ENCODE results near the gene GPC5.

GPC5 gene

GRCh38 chr13:92177966-92178365 is 779.5 kb downstream of the GPC5 start:
- TF ChIP-seq CTCF (IDR thresholded peaks at IDR 0.05; ENCODE audit: extremely low read depth, missing control alignments) = no peak
- DNase-seq (ENCODE audit: low spot score) = no peak

- DNase-seq (ENCODE audit: low spot score) = no peak
- no peak for TF ChIP-seq CTCF (IDR thresholded peaks at IDR 0.05; ENCODE audit: extremely low read depth, missing control alignments)
Measured at GRCh38 chr13:92179223-92179622, 780.8 kb downstream of the GPC5 start.

- DNase-seq (ENCODE audit: low spot score) = peak; percentile 38
- peak; percentile 77 for TF ChIP-seq CTCF (IDR thresholded peaks at IDR 0.05; ENCODE audit: extremely low read depth, missing control alignments)
Measured at GRCh38 chr13:92187378-92187989, 789.1 kb downstream of the GPC5 start.

GRCh38 chr13:92188574-92188973 is 790.2 kb downstream of the GPC5 start:
- no peak for DNase-seq (ENCODE audit: low spot score)
- TF ChIP-seq CTCF (IDR thresholded peaks at IDR 0.05; ENCODE audit: extremely low read depth, missing control alignments) = no peak

GRCh38 chr13:92196591-92197256 is 798.3 kb downstream of the GPC5 start:
- no peak for TF ChIP-seq CTCF (IDR thresholded peaks at IDR 0.05; ENCODE audit: extremely low read depth, missing control alignments)
- DNase-seq (ENCODE audit: low spot score) = no peak

- no peak for TF ChIP-seq CTCF (IDR thresholded peaks at IDR 0.05; ENCODE audit: extremely low read depth, missing control alignments)
- DNase-seq (ENCODE audit: low spot score) = no peak
Measured at GRCh38 chr13:92197669-92198068, 799.2 kb downstream of the GPC5 start.

- DNase-seq (ENCODE audit: low spot score) = no peak
- no peak for TF ChIP-seq CTCF (IDR thresholded peaks at IDR 0.05; ENCODE audit: extremely low read depth, missing control alignments)
Measured at GRCh38 chr13:92218615-92219014, 820.2 kb downstream of the GPC5 start.

Data from GM20000 (cell line).